ENCODE data around the gene RPL31.
"Not testable (repeated sequence)": the region's sequence is repeated elsewhere in the genome, so short reads cannot be mapped to it uniquely, and the experiment has no call there.

The RPL31 gene

DNA sequence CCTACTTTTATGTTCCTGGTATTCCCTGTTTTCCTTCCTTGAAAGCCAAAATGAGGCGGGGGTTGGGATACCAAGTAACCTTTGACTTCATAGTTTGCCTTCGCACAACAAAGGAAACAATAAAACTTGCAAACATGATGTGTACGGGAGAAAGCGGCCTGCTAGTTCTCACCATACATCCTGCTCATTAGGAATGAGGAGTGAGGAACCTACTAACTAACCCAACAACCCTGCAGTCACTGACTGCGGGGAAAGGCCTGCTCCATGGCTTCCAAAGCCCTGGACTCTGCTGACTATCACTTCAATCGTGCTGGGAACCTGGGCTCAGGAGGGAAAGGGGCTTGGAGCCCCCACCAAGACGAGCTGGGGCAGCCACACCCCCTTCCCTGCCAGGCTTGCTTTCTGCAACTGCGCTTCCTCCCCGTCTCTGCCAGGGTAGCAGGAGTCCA lies 24.2 kb downstream of the RPL31 start:
- DNase-seq (ENCODE audit: low read depth in 2 of 2): no peak

DNA sequence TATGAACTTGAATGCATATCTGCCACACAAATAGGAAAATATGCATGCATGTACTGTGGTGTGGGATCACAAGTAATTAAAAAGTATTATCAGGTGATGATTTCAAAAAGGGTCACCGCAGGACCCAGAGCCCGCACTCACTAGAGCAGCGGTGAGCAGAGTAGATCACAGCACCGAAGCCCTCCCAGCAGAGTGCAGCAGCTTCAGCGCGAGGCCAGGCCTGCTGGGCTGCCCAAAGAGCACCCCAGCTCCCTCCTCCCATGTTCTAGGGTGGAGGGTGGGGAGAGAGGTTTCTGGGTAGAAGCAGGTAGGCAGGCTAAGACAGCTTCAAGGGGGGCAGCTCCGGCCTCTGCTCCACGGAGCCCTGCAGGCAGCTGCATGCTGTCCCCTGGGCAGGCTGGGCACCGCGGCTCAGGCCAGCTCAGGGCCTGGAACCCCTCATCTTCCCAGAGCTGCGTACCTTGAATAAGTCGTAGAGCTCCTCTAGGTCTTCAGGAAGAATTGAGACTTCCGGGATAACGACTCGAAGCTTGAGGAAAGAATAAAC lies 24.9 kb downstream of the RPL31 start:
- no peak for DNase-seq (ENCODE audit: low read depth in 2 of 2)

DNA sequence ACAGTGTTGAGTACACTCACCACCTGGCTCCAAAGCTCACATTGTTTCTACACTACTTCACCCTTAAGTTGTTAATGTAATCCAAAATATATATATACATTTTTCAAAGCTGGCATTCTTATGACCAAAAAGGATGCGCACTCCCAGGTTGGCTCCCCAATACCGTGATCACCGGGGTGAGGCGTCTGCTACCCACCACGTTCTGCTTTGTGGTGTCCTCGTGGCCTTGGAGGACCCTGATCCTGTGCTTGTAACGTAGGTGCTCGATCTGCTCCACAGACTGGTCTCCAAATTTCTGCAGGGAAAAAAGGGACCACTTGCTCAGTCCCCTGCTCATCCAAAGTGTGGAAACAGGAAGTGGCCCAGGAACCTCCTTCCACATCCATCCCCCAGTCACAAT lies 25.8 kb downstream of the RPL31 start:
- DNase-seq (ENCODE audit: low read depth in 2 of 2): no peak

DNA sequence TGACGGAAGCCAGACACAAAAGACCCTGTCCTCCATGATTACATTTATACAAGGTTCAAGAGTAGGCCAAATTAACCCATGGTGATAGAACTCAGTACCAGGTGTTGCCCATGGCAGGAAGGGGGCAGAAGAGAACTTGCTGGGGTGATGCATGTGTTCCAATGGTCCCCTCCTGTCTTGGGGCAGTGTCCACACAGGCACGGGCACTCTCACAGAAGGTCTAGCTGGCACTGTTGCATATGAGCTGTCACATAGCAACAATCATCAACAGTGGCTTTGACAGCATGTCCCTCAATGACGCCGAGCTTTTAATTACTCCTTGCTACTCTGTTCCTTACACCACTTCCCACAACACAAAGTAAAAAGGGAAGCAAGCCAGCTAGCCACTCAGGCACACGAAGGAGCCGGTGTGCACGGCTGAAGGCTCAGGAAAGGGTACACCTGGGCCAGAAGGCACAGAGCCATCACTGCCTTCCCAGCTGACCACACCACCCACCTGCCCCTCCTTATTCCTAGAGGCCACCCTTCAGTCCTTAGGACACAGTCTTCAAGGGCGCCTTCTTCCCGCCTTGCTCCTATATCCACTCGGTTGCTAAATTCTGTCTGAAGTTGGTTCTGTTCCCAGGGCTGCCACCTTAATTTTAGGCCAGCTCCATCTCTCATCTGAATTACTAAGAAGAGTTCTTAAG lies 28.9 kb downstream of the RPL31 start:
- no peak for DNase-seq (ENCODE audit: low read depth in 2 of 2)

DNA sequence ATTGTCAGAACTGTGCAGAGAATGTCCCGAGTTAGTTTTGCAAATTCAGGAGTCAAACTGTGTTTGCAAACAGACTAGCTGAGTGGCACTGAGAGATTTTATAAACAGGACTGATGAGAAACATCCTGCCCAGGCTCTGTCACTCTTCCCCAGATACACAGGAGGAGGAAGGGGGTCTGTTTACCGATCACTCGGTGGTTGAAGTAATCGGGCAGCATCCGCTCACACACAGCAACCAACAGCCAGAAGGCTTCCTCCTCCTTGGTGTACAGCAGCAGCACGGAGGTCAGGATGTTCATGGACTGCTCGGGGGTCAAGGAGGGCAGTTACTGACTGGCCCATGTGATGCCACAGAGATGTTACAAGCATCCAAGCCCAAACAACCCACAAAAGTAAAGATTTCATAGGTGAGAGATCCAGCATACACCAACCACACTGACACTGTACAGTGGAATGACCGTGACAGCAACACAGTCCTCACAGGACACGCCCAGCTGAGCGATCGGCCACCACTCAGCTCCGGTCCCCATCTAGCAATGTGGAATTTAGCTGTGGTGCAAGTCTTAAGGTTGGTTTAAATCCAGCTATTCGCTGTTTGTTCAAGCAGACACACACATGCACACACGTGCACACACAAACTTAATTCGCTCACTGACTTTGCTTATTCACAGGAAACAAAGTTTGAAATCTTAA lies 30.1 kb downstream of the RPL31 start:
- DNase-seq (ENCODE audit: low read depth in 2 of 2): no peak

DNA sequence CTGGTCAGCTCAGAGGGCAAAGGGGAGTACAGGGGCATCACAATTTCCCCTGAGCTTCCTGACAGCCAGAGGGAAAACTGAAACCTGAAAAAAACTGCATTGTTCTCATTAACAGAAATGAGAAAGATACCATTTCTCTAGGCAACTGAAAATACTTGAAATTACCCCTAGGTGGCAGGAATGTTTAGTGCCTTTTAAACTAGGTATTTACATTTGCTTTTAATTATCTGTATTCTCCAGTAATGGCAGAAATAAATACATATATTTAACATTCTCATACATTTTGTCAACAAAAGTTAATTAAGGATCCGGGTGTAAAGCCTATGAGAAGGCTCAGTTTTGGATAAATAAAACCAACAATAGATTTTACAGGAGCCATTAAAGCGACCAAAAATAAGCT lies 34.5 kb downstream of the RPL31 start:
- DNase-seq (ENCODE audit: low read depth in 2 of 2): no peak

DNA sequence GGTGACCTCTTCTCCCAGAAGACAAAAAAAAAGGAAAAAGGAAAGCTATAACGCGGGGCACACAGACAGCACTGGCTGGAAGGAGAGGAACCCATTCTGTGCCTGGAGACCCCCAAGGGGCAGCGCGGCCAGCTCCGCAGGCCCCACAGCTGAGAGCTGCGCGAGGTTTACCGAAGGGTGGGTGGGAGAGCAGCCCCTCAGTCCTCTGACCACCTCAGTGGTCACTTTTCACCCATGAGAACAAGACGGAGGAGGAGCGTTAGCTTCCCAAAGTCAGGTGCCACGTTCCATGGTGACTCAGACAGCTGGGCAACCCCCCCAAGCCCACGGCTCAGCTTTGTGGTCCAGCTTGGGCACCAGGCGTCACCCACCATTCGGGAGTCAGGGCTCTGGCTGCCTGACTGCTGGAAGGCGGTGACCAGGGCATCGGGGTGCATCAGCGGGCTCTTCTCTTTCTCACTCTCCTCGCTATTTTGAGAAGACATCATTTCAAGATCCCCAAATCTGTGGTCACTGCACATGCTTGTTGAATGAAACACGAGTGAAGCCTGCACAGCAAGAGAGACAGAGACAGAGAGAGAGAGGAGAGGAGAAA lies 35.2 kb downstream of the RPL31 start:
- no peak for DNase-seq (ENCODE audit: low read depth in 2 of 2)

DNA sequence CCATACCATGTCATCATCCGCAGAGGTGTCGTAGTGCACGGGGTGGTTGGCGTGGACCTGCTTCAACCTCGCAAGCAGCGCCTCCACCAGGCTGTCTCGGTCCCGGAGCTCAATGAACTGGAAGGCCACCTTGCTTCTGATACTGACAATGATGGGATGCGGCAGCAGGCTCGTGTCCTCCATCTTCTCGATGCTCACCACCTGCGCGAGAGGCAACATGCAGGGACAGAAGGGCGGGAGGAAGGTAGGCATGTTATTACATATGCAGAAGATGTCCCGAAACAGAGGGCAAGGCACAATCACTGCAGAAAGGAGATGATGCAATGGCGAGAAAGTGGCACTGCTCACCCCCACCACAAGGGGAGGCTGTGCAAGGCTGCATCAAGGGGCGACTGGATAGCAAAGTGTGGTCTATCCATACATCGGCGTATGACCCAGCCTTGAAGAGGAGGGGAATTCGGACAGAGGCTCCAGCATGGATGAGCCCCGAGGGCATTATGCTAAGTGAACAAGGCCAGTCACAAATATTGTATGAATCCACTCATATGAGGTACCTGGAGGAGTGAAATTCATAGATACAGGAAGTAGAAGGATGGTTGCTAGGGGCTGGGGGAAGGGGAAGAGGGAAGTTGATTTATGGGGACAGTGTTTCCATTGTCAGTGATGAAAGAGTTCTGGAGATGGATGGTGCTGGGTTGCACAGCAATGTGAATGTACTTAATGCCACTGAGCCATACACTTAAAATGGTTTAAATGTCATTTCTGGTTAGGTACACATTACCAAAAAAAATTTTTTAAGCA lies 36.6 kb downstream of the RPL31 start:
- no peak for DNase-seq (ENCODE audit: low read depth in 2 of 2)

DNA sequence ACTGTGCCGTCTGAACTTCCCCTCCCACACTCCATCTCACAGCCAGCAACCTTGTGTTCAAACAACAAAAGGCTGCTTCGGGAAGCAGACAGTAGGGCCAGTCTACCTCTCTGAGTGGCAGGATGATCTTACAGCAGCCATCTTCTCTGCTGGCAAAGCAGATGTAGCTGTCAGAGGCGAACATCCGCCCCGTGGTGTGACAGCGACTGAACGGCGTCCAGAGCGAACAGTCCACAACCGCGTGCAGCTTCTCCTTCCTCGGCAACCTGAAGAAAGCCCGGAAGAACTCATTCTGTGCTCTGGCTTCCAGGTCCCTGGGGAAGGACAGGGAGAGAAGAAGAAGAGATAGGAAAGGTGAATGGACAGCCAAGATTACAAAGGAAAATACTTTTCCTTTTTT lies 38.0 kb downstream of the RPL31 start:
- no peak for DNase-seq (ENCODE audit: low read depth in 2 of 2)

DNA sequence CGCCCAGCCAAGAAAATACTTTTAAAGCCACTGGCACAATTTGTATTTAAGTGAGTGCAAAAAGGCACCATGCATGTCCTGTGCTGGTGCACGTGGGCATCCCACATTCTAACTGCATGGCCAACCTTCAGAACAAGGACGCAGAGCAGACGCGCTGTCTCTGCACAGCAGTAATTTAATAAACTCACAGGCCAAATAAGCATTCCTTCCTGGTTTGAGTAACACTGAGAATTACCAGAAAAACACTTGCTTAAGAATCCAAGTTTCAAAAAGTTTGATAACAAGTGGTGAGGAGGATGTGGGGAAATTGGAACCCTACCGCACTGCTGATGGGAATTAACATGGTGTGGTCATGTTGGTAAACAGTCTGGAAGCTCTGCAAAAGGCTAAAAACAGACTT lies 38.7 kb downstream of the RPL31 start:
- DNase-seq (ENCODE audit: low read depth in 2 of 2): no peak

DNA sequence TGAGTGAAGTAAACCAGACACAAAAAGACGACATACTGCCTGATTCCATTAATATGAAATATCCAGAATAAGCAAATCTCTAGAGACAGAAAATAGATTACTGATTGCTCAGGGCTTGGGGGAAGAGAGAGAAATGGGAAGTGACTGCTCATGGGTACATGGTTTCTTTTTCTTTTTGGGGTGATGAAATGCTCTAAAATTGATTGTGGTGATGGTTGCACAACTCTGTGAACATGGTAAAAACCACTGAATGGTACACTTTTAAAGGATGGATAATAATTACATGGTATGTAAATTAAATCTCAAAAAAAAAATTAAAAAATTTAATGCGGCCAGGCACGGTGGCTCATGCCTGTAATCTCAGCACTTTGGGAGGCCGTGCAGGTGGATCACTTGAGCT lies 39.3 kb downstream of the RPL31 start:
- no peak for DNase-seq (ENCODE audit: low read depth in 2 of 2)

DNA sequence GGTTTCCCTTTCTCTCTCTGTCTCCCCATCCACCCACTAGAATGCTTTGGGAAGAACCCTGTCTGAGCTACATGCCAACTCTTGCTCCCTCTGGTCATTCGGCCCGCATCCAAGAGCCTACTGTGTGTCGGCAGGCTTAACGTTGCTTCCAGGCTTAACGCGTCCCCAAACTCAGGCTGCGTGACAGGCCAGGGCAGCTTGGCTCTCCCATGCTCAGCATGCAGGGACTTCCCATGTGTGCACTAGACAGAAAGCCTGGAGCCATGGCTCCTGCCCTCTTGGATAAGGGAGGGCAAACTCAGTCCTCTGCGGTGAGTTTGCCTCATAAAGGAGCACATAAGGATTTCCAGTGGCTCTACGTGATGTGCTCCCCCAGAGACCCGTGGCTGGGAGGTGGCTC lies 43.2 kb downstream of the RPL31 start:
- no peak for DNase-seq (ENCODE audit: low read depth in 2 of 2)

DNA sequence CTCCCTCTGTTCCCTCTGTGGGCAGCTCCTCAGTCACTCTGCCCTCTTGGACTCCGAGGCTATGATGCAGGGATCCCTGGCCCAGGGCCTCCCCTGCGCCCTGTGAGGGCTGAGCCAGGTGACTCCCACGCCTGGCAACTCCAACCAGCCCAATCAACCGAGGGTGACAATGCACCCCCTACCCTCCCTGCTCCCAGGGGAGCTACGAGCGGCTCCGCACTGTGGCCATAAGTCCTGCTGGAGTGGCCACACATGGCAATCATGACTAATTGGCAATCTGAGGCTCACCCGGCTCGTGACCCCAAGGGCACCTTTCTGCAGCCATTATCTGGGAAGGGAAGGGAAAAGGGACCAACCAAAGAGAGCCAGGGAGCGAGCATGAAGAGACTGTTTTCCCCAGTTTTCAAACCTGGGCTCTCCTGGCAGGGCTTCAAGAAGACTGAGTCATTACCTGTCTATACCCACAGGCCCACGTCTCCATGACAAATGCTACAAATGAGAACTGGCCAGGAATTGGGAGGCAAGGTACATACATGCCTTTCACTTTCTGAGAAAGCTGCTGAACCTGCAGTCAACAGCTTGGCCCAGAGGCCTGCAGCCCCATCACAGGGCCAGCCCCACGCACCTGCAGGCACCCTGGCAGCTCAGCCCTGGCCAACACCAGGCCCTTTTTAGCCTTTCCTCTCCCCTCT lies 45.1 kb downstream of the RPL31 start:
- no peak for DNase-seq (ENCODE audit: low read depth in 2 of 2)

DNA sequence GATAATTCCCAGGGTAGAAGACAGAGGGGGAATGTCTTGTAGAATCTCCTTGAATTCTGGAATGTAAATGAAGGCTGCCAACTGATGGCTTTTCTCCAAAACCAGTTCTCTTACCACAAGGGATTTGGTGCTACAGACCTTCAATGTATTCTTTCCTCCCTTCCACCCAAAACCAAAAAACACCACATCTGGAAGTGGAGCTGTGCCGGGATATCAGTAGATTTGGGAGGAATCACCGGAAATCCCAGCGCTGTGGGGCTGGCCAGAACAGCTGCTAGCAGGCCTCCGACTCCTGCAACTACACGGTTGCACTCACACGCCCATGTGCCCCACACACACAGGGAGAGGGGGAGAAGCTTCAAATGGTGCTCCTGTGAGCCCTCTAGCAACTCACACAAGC lies 45.7 kb downstream of the RPL31 start:
- DNase-seq (ENCODE audit: low read depth in 2 of 2): no peak

DNA sequence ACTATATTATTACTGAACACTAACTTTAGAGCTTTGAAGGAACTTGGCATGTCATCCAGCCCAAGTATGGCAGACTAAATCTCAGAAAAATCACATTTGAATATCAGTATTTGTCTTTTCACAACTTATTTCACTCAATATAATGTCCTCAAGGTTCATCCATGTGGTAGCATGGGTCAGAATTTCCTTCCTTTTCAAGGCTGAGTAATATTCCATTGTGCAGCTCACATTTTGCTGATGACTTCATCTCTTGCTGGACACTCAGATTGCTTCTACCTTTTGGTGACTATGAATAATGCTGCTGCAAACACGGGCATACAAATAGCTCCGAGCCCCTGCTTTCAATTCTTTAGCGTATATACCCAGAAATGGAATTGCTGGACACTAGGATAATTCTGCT lies 46.7 kb downstream of the RPL31 start:
- DNase-seq (ENCODE audit: low read depth in 2 of 2): no peak

DNA sequence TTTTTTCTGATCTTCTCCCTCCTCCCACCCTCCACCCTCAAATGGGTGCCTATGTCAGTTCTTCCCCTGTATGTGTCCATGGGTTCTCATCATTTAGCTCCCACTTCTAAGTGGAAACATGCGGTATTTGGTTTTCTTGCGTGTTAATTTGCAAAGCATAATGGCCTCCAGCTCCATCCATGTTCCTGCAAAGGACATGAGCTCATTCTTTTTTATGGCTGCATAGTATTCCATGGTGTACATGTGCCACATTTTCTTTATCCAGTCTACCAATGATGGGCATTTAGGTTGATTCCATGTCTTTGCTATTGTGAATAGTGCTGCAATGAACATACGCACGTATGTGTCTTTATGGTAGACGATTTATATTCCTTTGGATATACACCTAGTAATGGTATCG lies 48.8 kb downstream of the RPL31 start:
- DNase-seq (ENCODE audit: low read depth in 2 of 2): not testable (repeated sequence)

DNA sequence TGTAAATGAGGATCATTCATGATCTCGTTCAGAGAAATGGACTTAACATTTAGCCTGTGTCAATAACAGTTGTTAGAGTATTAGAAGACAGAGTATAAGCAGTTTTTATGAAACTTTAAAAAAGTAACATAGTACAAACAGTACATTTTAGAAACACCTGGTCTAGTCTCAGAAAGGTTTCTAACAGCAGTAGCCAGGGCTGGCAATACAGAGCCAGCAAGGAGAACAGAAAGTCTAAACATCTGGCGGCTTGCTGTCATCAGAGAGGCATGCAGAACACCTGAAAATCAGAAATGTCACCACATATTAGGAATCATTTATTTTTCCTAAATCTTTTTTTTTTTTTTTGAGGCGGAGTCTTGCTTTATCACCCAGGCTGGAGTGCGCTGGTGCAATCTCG lies 50.1 kb downstream of the RPL31 start:
- no peak for DNase-seq (ENCODE audit: low read depth in 2 of 2)

DNA sequence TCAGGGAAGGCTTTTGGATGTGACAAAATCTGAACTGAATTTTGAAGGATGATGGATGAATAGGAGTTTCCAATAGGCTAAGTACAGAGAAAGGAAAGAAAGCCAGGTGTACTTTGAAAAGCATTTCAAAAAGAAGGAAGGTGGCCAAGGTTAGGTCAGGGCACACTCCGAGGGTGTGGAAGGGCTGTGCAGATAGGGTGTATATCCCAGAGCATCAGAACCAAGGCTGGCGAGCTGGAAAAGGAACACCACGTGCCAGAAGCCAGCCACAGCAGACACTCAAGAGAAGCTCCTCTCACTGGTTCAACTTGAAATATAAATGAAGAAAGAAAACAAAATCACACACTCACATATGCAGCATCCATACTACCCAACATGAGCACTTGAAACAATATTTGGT lies 51.0 kb downstream of the RPL31 start:
- DNase-seq (ENCODE audit: low read depth in 2 of 2): no peak
